Mesodermal cell (in vitro differentiated cells): ENCODE measurements around the gene TGM3.

Source experiments
- H3K27ac ChIP-seq: 2 replicates; pipeline ENCODE4 v1.7.0; 2013; ENCODE audit warnings: mild to moderate bottlenecking, low read depth, low read length, moderate library complexity; ENCODE audit not compliant: severe bottlenecking
- H3K36me3 ChIP-seq: 2 replicates; pipeline ENCODE4 v1.7.1; 2013; ENCODE audit warnings: mild to moderate bottlenecking, low read length, moderate library complexity; ENCODE audit not compliant: control insufficient read depth, insufficient read depth
- H3K4me1 ChIP-seq: one replicate; pipeline ENCODE4 v1.7.1; 2013; ENCODE audit warnings: mild to moderate bottlenecking, low read length; ENCODE audit not compliant: insufficient read depth, control insufficient read depth, poor library complexity, severe bottlenecking
- H3K4me3 ChIP-seq: 2 replicates; pipeline ENCODE4 v1.7.0; 2013; ENCODE audit warnings: low read length, control low read depth, mild to moderate bottlenecking; ENCODE audit not compliant: insufficient read depth, poor library complexity, severe bottlenecking; ENCODE audit errors: extremely low read depth
- H3K9me3 ChIP-seq: 2 replicates; pipeline ENCODE4 v1.7.1; 2013; ENCODE audit warnings: mild to moderate bottlenecking, low read length, moderate library complexity; ENCODE audit not compliant: control insufficient read depth
- WGBS, 2 experiments: methylation state at CpG; one replicate each; pipeline ENCODE4 v1.1.5; 2013; ENCODE audit warnings: missing lambda C conversion rate in 2 of 2; ENCODE audit not compliant: insufficient coverage in 2 of 2; 5-methylcytosine and 5-hydroxymethylcytosine counted together

Gene TGM3

GRCh38 chr20:2357114-2357513, 61.3 kb downstream of the TGM3 start:
- Histone ChIP-seq H3K4me1 (no peaks in the 10 kb centered on the region), H3K36me3 (no peaks in the 10 kb centered on the region), H3K27ac (no peak overlapping the region), H3K9me3 (peaks cover 10% of the 10 kb centered on the region), H3K4me3 (no peak overlapping the region)
- WGBS, 2 experiments, result 73 to 100% methylated on average over 1 of the region's 2 CpGs

GRCh38 chr20:2358006-2358405, 62.2 kb downstream of the TGM3 start:
- Histone ChIP-seq H3K9me3 (peaks cover 11% of the 10 kb centered on the region), H3K4me3 (no peak overlapping the region), H3K27ac (no peak overlapping the region), H3K36me3 (no peaks in the 10 kb centered on the region), H3K4me1 (no peaks in the 10 kb centered on the region)
- whole genome bisulfite sequencing, 2 experiments, result 100% methylated on average over 2 of the region's 3 CpGs; no CpG with 5 or more reads in 1 of the 2 experiments

DNA sequence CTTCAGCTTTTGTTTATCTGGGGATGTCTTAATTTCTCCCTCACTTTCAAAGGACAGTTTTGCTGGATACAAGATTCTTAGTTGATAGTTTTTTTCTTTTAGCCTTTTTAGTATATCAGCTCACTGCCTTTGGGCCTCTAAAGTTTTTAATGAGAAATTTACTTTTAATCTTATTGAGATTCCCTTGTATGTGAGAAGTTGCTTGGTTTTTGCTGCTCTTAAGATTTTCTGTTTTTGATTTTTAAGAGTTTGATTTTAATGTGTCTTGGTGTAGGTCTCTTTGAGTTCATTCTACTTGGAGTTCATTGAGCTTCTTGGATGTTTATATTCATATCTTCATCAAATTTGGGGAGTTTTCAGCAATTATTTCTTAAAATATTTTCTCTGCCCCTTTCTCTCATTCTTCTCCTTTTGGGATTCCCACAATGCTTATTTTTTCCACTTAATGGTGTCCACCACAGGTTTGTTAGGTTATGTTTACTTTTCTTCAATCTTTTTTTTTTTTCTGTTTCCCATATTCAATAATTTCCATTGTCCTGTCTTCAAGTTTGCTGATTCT, 65.3 kb downstream of the TGM3 start:
- Histone ChIP-seq H3K9me3 (peaks cover 11% of the 10 kb centered on the region), H3K27ac (no peak overlapping the region), H3K4me3 (no peak overlapping the region), H3K36me3 (no peaks in the 10 kb centered on the region), H3K4me1 (peaks cover 3% of the 10 kb centered on the region)

DNA sequence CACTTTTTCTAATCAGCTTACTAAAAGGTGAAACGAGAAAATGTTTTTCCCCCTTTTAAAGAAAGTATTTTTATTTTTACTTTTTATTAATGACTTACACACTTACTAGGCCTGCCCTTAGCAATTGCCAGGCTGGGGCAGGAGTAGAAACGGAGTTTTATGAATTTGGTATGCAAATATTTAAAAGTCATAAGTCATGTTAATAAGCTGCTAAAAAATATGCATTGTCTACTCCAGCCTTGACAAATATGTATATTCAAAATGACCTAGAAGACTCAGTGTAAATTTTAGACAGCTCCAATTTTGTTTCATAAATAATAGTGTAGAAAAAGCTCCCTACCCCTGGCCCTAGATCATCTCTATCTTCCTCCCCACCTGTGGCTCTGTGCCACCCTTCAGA, 67.4 kb downstream of the TGM3 start:
- WGBS, 2 experiments, result no CpG with 5 or more reads among the region's 2 CpGs
- Histone ChIP-seq H3K9me3 (peaks cover 14% of the 10 kb centered on the region), H3K27ac (no peak overlapping the region), H3K4me1 (peaks cover 3% of the 10 kb centered on the region), H3K4me3 (no peak overlapping the region), H3K36me3 (no peaks in the 10 kb centered on the region)

DNA sequence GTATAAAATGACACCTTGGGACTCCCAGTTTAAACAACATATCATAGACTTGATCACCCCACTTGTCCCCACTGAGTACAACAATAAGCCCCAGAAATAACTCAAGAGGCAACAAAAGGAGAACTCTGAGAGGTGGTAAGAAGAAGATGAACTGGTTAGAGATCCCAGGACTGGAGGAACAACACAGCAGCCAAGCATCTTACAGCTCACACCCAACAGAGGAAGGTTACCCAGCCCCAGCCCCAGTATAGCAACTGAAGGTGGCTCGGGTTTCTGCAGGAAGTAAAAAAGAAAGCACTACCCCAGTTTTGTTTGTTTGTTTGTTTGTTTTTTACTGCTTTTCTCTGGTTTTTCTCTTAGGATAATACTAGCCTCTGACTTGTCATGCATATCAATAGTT, 67.8 kb downstream of the TGM3 start:
- H3K9me3 ChIP-seq, result peaks cover 18% of the 10 kb centered on the region
- peaks cover 3% of the 10 kb centered on the region for H3K4me1 ChIP-seq
- no peaks in the 10 kb centered on the region for H3K36me3 ChIP-seq
- WGBS, 2 experiments, result no CpG with 5 or more reads among the region's 1 CpG
- H3K4me3 ChIP-seq, result no peak overlapping the region
- H3K27ac ChIP-seq, result no peak overlapping the region

- Histone ChIP-seq H3K36me3 (no peaks in the 10 kb centered on the region), H3K27ac (no peak overlapping the region), H3K4me3 (no peak overlapping the region), H3K4me1 (peaks cover 3% of the 10 kb centered on the region), H3K9me3 (peaks cover 21% of the 10 kb centered on the region)
- 67% methylated on average over 1 of the region's 4 CpGs; no CpG with 5 or more reads in 1 of the 2 experiments for WGBS, 2 experiments
Measured at GRCh38 chr20:2364044-2364443, 68.2 kb downstream of the TGM3 start.

GRCh38 chr20:2365091-2365490, 69.3 kb downstream of the TGM3 start:
- Histone ChIP-seq H3K27ac (no peak overlapping the region), H3K4me3 (no peak overlapping the region), H3K4me1 (peaks cover 3% of the 10 kb centered on the region), H3K9me3 (peaks cover 21% of the 10 kb centered on the region), H3K36me3 (no peaks in the 10 kb centered on the region)
- 100% methylated on average over 2 of the region's 2 CpGs for WGBS, 2 experiments

GRCh38 chr20:2365666-2366065, 69.9 kb downstream of the TGM3 start:
- Histone ChIP-seq H3K27ac (no peak overlapping the region), H3K4me1 (peaks cover 3% of the 10 kb centered on the region), H3K36me3 (no peaks in the 10 kb centered on the region), H3K9me3 (peaks cover 18% of the 10 kb centered on the region), H3K4me3 (no peak overlapping the region)
- WGBS, 2 experiments, result 39 to 94% methylated on average over 1 to 2 of the region's 3 CpGs

DNA sequence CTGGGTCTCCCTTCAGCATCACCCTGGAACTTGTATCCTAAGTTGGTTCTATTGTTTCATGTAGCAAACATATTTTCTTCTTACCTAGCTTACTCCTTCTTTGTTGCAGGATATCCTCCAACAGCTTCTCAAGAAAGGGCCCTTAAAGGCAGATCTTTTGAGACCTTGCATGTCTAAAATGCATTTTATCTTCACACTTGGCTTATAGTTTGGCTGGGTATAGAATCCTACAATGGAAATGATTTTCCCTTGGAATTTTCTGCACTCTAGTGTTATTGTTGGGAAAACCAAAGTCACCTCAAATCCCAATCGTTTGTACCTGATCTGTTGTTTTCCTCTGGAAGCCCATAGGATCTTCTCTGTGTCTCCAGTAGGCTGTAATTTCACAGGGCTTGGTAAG, 72.8 kb downstream of the TGM3 start:
- Histone ChIP-seq H3K9me3 (peaks cover 10% of the 10 kb centered on the region), H3K27ac (no peak overlapping the region), H3K4me1 (peaks cover 3% of the 10 kb centered on the region), H3K4me3 (no peak overlapping the region), H3K36me3 (no peaks in the 10 kb centered on the region)
- WGBS, 2 experiments, result 80% methylated on average over 1 of the region's 1 CpG; no CpG with 5 or more reads in 1 of the 2 experiments

- Histone ChIP-seq H3K36me3 (no peaks in the 10 kb centered on the region), H3K4me3 (no peak overlapping the region), H3K4me1 (no peaks in the 10 kb centered on the region), H3K9me3 (peaks cover 8% of the 10 kb centered on the region), H3K27ac (no peak overlapping the region)
Measured at GRCh38 chr20:2373098-2373497, 77.3 kb downstream of the TGM3 start.

GRCh38 chr20:2374346-2375125, 78.7 kb downstream of the TGM3 start:
- H3K9me3 ChIP-seq, result no peaks in the 10 kb centered on the region
- H3K4me3 ChIP-seq, result no peak overlapping the region
- H3K4me1 ChIP-seq, result no peaks in the 10 kb centered on the region
- H3K36me3 ChIP-seq, result no peaks in the 10 kb centered on the region
- 89 to 96% methylated on average over 4 to 6 of the region's 9 CpGs for WGBS, 2 experiments
- H3K27ac ChIP-seq, result no peak overlapping the region
